HG03066 (cell line): ENCODE measurements around the gene POU6F1.
"Not testable (repeated sequence)": the region's sequence is repeated elsewhere in the genome, so short reads cannot be mapped to it uniquely, and the experiment has no call there.

Experiments
- ATAC-seq: cut with Tn5 transposase; IDR thresholded peaks from one replicate; pipeline ENCODE4 v1.9.1; 2021; ENCODE audit warnings: low read depth; ENCODE audit not compliant: unreplicated experiment

Gene POU6F1, protein sequence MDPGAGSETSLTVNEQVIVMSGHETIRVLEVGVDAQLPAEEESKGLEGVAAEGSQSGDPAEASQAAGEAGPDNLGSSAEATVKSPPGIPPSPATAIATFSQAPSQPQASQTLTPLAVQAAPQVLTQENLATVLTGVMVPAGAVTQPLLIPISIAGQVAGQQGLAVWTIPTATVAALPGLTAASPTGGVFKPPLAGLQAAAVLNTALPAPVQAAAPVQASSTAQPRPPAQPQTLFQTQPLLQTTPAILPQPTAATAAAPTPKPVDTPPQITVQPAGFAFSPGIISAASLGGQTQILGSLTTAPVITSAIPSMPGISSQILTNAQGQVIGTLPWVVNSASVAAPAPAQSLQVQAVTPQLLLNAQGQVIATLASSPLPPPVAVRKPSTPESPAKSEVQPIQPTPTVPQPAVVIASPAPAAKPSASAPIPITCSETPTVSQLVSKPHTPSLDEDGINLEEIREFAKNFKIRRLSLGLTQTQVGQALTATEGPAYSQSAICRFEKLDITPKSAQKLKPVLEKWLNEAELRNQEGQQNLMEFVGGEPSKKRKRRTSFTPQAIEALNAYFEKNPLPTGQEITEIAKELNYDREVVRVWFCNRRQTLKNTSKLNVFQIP

GRCh38 chr12:51217968-51218606 lies at the start of gene POU6F1:
POU6F1 (minus strand) TSS chr12:51218062; CDS start chr12:51206836, 11,226 bp downstream.
- peak; percentile 72 for ATAC-seq

DNA sequence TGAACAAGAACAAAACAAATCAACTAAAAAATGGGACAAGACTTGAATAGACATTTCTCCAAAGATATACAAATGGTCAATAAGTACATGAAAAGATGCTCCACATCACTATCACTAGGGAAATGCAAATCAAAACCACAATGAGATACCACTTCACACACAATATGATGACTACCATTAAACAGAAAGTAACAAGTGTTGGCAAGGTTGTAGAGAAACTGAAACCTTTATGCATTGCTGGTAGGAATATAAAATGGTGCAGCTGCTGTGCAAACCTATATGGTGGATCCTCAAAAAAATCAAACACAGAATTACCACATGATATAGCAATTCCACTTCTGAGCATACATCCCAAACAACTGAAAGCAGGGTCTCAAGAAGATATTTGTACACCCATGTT lies 47.2 kb upstream of the POU6F1 start:
- ATAC-seq: no peak

- ATAC-seq: no peak
Observed at GRCh38 chr12:51264297-51264696, 46.4 kb upstream of the POU6F1 start.

- ATAC-seq: no peak
Observed at GRCh38 chr12:51263341-51263740, 45.5 kb upstream of the POU6F1 start.

GRCh38 chr12:51262758-51263177 lies 44.9 kb upstream of the POU6F1 start:
- no peak for ATAC-seq

- not testable (repeated sequence) for ATAC-seq
Observed at GRCh38 chr12:51259600-51259999, 41.7 kb upstream of the POU6F1 start.

DNA sequence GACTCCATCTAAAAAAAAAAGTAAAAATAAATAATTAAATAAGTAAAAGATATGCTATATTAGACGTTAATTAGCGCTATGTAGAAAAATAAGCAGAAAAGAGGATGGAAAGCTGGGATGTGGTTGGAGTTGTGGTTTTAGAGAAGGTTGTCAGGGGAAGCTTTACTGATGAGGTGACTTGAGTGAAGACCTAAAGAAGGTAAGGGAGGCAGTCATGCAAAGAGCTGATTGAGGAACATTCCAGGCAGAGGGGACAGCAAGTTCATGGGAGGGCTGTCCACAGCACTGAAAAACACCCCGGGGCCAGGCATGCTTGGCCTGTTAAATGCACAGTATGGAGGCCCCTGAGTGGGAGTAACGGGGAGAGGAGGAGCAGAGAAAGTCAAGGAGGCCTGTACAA lies 36.7 kb upstream of the POU6F1 start:
- no peak for ATAC-seq

- no peak for ATAC-seq
Observed at GRCh38 chr12:51253276-51253675, 35.4 kb upstream of the POU6F1 start.

DNA sequence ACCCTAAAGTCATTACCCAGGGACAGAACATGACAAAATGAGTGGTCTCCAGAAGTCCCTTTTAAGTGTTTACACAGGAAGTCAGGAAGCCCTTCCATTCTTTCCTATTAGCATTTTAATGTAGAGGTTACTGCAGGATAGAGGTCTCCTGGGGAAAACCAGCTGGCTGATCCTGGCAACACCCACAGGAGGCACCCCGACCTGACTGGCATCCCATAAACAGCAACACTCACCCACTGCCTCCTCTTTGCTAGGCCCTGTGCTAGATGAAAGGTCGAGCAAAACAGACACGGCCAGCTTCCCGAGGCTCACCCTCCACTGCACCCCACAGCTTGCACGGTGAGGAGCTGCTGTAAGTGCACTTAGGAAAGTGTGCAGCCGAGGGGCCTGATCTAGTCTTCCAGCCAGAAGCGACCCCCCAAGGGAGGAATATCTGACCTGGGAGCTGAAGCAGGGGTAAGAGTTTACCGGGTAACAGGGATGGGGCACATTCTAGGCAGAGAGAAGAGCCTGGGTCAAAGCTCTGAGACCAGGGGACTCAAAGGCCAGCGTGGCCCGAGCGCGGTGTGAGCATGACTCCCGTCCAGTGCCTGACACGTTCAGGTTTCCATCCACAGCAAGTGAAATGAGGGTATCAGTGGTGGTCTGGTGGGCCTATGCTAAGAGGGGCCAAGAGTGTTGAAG lies 29.8 kb upstream of the POU6F1 start:
- ATAC-seq: no peak

DNA sequence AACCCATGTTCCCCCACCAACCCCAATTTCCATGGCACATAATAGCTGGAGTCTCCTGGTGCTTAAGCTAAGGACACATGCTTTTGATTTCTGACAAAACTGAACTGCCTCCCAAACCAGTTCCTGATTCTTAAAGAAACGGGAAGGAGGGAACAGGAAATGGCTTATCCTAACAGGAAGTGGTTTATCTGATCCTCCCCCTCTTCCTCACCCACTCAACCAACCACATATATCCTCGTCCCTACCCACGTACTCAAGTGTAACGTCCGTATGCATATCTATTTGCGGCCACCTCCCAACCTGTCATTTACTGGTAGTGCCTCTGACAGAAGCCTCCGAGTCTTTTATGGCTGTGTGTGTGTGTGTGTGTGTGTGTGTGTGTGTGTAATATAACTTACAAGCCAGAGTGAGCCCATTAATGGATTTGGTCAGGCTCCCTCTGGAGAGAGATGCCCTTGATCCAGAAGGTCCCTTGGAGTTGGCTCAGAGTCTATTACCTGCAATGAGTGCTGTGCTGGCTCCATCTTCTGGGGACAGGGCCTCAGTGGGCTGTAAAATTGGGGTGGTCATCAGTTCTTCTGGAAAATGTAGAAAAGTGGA lies 28.5 kb upstream of the POU6F1 start:
- no peak for ATAC-seq

GRCh38 chr12:51245476-51246253 lies 27.8 kb upstream of the POU6F1 start:
- no peak for ATAC-seq

DNA sequence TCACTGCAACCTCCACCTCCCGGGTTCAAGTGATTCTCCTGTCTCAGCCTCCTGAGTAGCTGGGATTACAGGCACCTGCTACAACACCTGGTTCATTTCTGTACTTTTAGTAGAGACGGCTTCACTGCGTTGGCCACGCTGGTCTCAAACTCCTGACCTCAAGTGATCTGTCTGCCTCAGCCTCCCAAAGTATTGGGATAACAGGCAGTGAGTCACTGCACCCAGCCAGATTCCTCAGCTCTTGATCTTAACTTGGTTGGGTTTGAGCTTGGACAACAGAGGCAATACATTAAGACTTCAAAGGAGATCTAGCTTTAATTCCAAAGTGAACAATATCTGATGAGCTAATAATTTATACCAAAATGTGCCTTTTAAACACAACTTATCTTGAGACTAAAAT lies 26.4 kb upstream of the POU6F1 start:
- ATAC-seq: no peak

DNA sequence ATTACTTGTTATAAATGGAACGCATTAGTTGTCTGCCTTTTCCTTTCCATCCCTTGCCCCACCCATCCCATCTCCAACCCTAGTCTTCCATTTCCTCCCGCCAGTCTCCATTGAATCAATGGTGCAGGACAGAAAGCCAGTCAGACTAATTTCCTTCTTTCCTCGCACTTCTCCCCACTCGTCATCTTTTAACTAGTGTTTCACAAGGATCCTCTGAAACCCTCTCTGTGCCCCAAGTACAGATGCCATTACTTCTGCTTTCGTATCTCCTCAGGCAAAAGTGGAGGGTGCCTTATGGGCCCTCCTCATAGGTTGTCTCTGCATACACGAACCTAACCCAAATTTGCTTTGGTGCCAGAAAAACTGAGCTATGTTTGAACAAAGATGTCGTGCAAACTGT lies 25.0 kb upstream of the POU6F1 start:
- no peak for ATAC-seq

GRCh38 chr12:51242120-51242519 lies 24.3 kb upstream of the POU6F1 start:
- ATAC-seq: no peak

DNA sequence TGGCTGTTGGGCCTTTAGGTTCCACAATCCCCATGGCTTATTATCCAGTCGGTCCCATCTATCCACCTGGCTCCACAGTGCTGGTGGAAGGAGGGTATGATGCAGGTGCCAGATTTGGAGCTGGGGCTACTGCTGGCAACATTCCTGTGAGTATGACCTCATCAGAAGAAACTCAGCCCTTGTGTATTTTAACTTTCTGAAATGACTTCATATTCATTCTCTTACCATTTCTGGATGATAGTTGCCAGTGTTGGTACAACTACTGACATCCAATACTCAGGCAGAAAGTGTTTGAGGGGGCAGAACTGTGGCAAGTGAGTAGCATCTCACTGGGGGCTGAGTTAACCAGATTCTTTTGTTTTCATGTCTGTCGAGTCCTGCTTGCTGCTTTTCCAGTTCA lies 23.1 kb upstream of the POU6F1 start:
- no peak for ATAC-seq

DNA sequence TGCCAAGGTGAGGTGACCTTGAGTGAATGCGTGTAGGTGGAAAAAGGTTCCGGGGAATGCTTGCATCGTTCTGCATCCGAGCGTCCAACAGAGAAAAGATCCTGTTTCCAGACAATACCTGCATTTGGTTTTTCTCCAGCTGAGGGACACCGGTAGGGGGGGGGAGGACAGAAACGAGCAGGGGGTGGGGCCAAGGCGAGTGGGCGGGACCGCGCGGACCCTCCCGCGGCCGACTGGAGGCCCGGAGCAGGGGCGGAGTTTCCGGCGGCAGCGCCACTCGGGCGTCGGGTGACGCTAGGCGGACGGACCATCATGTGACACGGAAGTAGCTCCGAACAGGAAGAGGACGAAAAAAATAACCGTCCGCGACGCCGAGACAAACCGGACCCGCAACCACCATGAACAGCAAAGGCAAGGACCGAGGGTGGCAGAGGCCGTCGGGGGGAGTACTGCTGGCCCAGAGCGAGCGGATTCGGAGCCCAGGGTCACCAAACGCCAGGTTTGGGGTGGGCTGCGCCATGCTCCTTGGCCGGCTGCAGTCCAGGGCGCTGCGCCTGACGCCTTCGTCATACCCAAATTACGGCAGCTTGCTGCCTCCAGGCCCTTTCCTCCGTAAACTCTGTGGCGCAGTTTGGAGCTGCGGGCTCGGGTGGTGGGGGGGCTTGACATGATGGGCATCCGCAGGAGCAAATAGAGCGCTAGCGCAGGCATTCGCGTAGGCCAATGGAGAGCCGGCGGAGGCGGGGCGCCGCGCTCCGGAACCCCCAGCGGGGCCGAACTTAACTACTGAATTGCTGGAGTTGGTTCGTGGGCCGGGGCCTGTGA lies 20.9 kb upstream of the POU6F1 start, which contains the start of gene DAZAP2:
TSS of gene DAZAP2 (plus strand) at position 317 of the 825 bp plus-strand sequence. CDS start at position 399, 82 bp downstream.
- peak; percentile 93 for ATAC-seq

DNA sequence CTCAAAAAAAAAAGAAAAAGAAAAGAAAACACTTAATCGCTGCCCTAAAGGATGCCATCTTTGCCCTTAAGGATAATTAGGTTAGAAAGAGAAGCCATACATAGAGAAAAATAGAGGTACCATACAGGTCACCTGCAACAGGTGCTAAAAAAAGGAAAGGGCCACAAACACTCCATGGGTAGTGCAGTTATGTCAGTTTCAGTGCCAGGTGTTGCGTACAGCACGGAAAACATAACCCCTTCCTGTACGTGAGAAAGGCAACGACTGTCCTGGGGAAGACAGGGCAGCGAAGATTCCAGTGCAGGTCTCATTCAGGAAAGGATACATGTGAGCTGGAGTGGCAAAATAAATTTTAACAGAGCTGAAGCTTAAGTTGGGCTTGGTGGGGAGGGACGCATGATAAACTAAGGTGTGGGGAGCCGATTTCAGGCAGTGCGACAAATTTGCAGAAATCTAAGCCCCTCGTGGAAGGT lies 20.2 kb upstream of the POU6F1 start:
- ATAC-seq: peak; percentile 6

DNA sequence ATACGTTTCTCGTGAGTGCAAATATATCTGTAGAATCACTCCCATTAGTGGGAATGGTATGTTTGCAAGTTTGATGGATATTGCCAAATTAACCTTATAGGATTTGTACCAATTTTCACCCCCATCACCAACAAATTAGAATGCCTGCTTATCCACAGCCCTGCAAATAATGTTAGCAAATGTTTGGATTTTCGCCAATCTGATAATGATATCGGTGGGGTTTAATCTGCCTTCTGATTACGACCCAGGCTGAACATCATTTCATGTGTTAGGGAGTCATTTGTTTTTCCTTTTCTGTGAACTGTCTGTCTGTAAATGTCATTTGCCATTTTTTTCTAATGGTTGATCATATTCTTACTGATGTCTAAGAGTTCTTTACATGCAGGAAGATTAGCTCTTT lies 16.7 kb upstream of the POU6F1 start:
- ATAC-seq: no peak

- ATAC-seq: no peak
Observed at GRCh38 chr12:51232642-51233041, 14.8 kb upstream of the POU6F1 start.
